ENCODE data around the gene GAPDH.
"Not testable (repeated sequence)": the region's sequence is repeated elsewhere in the genome, so short reads cannot be mapped to it uniquely, and the experiment has no call there.

GAPDH gene

DNA sequence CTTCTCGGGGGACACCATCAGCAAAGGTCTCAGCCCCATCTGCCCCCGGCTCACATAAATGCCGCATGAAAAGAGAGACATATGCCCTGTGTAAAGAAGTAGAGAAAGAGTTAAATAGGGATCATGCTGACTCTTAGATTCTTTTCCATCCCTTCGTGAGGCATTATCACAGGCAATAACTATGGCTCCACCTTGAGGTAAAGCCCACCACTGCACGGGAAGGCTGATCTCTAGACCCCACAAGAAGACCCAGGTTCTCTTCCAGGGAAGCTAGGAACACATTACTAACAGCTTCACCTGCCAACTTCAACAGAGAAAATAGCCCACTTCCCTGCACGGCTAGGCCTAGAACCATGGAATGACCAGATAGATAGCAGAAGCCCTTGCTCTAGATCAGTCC is 47.9 kb downstream of the GAPDH start:
- TF ChIP-seq, protein P1, sequence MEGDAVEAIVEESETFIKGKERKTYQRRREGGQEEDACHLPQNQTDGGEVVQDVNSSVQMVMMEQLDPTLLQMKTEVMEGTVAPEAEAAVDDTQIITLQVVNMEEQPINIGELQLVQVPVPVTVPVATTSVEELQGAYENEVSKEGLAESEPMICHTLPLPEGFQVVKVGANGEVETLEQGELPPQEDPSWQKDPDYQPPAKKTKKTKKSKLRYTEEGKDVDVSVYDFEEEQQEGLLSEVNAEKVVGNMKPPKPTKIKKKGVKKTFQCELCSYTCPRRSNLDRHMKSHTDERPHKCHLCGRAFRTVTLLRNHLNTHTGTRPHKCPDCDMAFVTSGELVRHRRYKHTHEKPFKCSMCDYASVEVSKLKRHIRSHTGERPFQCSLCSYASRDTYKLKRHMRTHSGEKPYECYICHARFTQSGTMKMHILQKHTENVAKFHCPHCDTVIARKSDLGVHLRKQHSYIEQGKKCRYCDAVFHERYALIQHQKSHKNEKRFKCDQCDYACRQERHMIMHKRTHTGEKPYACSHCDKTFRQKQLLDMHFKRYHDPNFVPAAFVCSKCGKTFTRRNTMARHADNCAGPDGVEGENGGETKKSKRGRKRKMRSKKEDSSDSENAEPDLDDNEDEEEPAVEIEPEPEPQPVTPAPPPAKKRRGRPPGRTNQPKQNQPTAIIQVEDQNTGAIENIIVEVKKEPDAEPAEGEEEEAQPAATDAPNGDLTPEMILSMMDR (IDR thresholded peaks at IDR 0.05; ENCODE audit: low read depth, low read length), result peak; percentile 51
- Histone ChIP-seq H3K27me3 (ENCODE audit: insufficient read depth, low read depth, severe bottlenecking) (no peaks in the 10 kb centered on the region), H3K27ac (no peak overlapping the region), H3K9me3 (ENCODE audit: severe bottlenecking) (no peaks in the 10 kb centered on the region), H3K4me3 (ENCODE audit: low read depth, low read length) (no peak overlapping the region), H3K36me3 (peaks cover 93% of the 10 kb centered on the region)
- DNase-seq, result no peak

DNA sequence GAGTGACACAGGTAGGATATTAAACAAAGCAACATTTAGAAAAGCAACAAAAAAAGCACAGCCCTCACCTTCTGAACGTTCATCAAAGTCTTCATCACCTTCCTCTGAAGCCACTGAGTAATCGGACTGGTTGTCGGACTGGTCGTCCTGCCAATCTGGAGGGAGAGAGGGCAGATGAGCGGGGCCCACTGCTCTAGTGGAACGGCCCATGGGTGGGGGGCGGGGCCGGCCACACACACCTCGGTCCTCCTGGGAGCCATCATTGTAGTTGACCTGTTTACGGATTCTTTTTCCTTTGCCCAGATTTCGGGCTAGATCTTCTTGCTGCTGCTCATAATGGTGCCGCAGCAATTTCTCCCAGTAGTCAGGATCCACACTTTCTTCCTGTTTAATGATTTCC is 48.6 kb downstream of the GAPDH start:
- H3K27ac ChIP-seq, result no peak overlapping the region

DNA sequence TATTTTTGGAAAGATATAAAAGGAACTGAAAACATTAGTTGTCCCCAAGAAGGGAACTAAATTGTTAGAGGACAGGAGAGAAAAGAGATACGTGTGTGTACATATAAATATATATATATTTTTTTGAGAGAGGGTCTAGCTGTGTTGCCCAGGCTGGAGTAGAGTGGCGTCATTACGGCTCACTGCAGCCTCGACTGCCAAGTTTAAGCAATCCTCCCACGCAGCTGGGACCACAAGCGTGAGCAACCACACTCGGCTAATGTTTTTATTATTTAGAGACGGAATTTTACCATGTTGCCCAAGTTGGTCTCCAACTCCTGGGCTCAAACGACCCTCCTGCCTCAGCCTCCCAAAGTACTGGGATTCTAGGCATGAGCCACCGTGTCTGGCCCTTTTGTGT is 50.0 kb downstream of the GAPDH start:
- Histone ChIP-seq H3K9me3 (ENCODE audit: severe bottlenecking) (no peaks in the 10 kb centered on the region), H3K27ac (no peak overlapping the region), H3K27me3 (ENCODE audit: insufficient read depth, low read depth, severe bottlenecking) (no peaks in the 10 kb centered on the region), H3K4me3 (ENCODE audit: low read depth, low read length) (no peak overlapping the region), H3K36me3 (peaks cover 93% of the 10 kb centered on the region)
- no peak for DNase-seq
- TF ChIP-seq, protein P1 (IDR thresholded peaks at IDR 0.05; ENCODE audit: low read depth, low read length), result no peak

More for the DNA sequence above, 48.6 kb downstream of the GAPDH start:
- Histone ChIP-seq H3K27me3 (ENCODE audit: insufficient read depth, low read depth, severe bottlenecking) (no peaks in the 10 kb centered on the region), H3K9me3 (ENCODE audit: severe bottlenecking) (no peaks in the 10 kb centered on the region), H3K4me3 (ENCODE audit: low read depth, low read length) (no peak overlapping the region), H3K36me3 (peaks cover 93% of the 10 kb centered on the region)
- no peak for DNase-seq
- TF ChIP-seq, protein P1 (IDR thresholded peaks at IDR 0.05; ENCODE audit: low read depth, low read length), result no peak

DNA sequence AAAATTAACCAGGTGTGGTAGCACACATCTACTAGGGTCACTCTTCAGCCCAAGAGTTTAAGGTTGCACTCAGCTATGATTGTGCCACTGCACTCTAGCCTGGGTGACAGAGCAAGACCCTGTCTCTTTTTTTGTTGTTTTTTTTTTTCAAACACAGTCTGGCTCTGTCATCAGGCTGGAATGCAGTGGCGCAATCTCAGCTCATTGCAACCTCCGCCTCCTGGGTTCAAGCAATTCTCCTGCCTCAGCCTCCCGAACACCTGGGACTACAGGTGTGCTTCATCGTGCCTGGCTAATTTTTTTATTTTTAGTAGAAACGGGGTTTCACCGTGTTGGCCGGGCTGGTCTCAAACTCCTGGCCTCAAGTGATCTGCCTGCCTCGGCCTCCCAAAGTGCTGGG is 52.3 kb downstream of the GAPDH start:
- peaks cover 95% of the 10 kb centered on the region for H3K36me3 ChIP-seq

More for the DNA sequence above, 52.3 kb downstream of the GAPDH start:
- not testable (repeated sequence) for H3K9me3 ChIP-seq (ENCODE audit: severe bottlenecking); H3K4me3 ChIP-seq (ENCODE audit: low read depth, low read length); H3K27me3 ChIP-seq (ENCODE audit: insufficient read depth, low read depth, severe bottlenecking); H3K27ac ChIP-seq; DNase-seq

Measured in WERI-Rb-1 (cell line).